ENCODE results near the gene MYO15B. TPM values are rescaled to one million over a fixed set of nuclear protein-coding genes. Genes with fewer than 3 reads are reported as not detected.
A peak's percentile ranks its signal among the peaks of the same experiment; 100 is the strongest.

Gene MYO15B
- total RNA-seq, 1 donor from 2014 or later = 193 TPM

DNA sequence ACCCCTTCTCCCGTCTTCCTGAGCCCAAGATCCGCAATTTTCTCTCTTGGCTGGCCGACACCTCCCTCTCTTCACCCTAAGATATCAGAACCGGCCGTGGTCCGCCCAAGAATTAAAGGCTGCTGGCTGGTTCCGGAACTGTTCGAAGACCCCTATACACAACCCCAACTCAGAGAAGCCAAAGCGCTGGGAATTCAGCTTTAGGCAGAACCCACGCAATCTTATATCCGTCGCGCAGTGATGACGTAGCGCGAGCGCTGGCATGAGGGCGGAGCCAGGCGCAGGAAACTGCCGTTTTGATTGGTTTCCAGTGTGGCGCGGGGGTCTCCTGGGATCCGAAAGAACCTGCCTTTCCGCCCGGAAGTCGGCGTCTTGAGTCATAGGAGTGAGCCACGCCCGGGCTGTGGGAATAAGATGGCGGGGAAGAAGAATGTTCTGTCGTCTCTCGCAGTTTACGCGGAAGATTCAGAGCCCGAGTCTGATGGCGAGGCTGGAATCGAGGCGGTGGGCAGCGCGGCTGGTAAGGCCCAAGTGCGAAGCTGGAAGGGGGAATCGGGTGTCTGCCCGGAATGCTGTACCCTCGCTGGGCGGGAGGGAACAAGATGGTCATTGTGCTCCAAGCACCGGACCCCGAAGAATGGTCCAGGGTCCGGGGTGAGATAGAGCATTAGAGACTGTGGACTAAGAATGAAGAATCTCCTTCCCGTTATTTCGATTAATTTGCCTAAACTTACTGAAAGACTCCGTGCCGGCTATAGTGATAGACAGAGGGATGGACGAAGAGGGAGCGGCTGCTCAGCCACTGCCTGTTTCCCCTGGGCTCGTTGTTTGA is 79.6 kb downstream of the MYO15B start, which contains the start of the genes RECQL5 and SAP30BP:
Gene RECQL5, minus strand, starts transcription at position 196 of the 832 bp plus-strand sequence. CDS start 597 bp downstream, outside the sequence.
Gene SAP30BP, plus strand, starts transcription at position 380 of the 832 bp plus-strand sequence. Its CDS starts 35 bp downstream, at position 415.
- TF ChIP-seq, protein P1, sequence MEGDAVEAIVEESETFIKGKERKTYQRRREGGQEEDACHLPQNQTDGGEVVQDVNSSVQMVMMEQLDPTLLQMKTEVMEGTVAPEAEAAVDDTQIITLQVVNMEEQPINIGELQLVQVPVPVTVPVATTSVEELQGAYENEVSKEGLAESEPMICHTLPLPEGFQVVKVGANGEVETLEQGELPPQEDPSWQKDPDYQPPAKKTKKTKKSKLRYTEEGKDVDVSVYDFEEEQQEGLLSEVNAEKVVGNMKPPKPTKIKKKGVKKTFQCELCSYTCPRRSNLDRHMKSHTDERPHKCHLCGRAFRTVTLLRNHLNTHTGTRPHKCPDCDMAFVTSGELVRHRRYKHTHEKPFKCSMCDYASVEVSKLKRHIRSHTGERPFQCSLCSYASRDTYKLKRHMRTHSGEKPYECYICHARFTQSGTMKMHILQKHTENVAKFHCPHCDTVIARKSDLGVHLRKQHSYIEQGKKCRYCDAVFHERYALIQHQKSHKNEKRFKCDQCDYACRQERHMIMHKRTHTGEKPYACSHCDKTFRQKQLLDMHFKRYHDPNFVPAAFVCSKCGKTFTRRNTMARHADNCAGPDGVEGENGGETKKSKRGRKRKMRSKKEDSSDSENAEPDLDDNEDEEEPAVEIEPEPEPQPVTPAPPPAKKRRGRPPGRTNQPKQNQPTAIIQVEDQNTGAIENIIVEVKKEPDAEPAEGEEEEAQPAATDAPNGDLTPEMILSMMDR (IDR thresholded peaks at IDR 0.05) = no peak
- Histone ChIP-seq H3K27me3 (no peaks in the 10 kb centered on the region), H3K4me1 (peaks cover 24% of the 10 kb centered on the region), H3K27ac (peak within 1 kb of the TSS; percentile 91), H3K4me3 (peak within 1 kb of the TSS; percentile 93), H3K36me3 (peaks cover 46% of the 10 kb centered on the region), H3K9me3 (no peaks in the 10 kb centered on the region)
- ATAC-seq = peak; percentile 100
- peak; percentile 97 for DNase-seq
- intact Hi-C loops (cut with DNase I) = no loop called here

DNA sequence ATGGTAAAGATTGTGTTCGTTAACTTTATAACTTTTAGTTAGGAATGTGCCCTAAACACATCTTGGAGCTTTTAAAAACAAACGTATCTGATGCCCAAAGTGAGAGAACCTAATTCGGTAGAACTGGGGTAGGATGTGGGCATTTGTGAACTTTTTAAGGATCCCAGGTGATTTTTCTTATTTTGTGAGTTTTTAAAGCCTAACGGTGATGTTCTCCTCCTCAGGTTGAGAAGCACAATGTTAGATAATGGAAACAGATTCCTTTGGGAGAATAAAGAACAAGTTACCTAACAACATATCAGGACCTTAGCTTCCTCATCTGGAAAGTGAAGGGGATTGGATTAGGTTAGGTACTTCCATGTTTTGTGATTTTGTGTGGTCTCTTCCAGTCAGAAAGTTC is 80.2 kb downstream of the MYO15B start:
- DNase-seq = no peak
- no peak for ATAC-seq
- Histone ChIP-seq H3K4me1 (peaks cover 24% of the 10 kb centered on the region), H3K27me3 (no peaks in the 10 kb centered on the region), H3K4me3 (peak overlapping the region; percentile 93), H3K36me3 (peaks cover 46% of the 10 kb centered on the region), H3K27ac (peak overlapping the region; percentile 91), H3K9me3 (no peaks in the 10 kb centered on the region)
- intact Hi-C loops (cut with DNase I) = no loop called here
- TF ChIP-seq, protein P1 (IDR thresholded peaks at IDR 0.05) = no peak

DNA sequence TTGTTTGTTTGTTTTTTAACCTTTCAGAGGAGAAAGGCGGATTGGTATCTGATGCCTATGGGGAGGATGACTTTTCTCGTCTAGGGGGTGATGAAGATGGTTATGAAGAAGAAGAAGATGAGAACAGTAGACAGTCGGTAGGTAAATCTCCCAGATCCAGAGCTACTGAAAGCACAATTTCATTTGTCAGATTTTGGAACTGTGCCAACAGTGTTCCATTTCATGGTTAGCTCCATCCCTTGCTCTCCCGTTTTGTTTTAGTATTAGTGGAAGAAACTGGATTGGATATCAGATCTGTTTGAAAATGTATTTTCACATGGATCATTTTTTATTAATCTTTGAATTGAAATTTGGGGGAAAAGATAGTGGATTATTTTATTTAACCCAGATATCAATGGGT is 80.9 kb downstream of the MYO15B start:
- Histone ChIP-seq H3K9me3 (no peaks in the 10 kb centered on the region), H3K27me3 (no peaks in the 10 kb centered on the region), H3K4me3 (no peak overlapping the region), H3K27ac (no peak overlapping the region), H3K36me3 (peaks cover 51% of the 10 kb centered on the region), H3K4me1 (peaks cover 24% of the 10 kb centered on the region)
- ATAC-seq (no peak), DNase-seq (no peak)
- intact Hi-C loops (cut with DNase I) = no loop called here
- TF ChIP-seq, protein P1 (IDR thresholded peaks at IDR 0.05) = no peak

DNA sequence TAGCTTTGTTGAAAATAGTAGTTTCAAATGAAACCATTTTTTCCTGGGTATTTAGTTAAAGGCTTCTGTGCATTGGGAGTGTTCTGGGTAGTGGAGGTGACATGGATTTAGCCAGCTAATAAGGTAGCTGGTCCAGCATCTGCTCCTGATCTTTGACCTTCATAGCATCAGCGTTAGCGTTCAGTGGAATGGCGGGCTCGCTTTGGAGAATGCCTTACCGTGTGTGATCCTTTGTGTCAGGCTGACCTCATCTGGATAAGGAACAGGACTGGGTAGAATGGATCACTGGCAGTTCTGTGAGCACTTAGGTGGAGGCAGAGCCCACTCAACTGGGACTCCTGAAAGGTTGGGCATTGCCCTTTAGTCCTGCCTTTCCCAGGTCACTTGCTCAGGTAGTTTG is 83.3 kb downstream of the MYO15B start:
- intact Hi-C loops (cut with DNase I) = loop anchor here (10.0 kb wide), 1 partner anchor 54 kb away; the partner anchor contains the start of gene ITGB4
- TF ChIP-seq, protein P1 (IDR thresholded peaks at IDR 0.05) = no peak
- H3K4me3 ChIP-seq = no peak overlapping the region
- DNase-seq (no peak), ATAC-seq (no peak)
- peaks cover 28% of the 10 kb centered on the region for H3K4me1 ChIP-seq
- peaks cover 72% of the 10 kb centered on the region for H3K36me3 ChIP-seq
- no peaks in the 10 kb centered on the region for H3K27me3 ChIP-seq
- no peak overlapping the region for H3K27ac ChIP-seq
- H3K9me3 ChIP-seq = no peaks in the 10 kb centered on the region

DNA sequence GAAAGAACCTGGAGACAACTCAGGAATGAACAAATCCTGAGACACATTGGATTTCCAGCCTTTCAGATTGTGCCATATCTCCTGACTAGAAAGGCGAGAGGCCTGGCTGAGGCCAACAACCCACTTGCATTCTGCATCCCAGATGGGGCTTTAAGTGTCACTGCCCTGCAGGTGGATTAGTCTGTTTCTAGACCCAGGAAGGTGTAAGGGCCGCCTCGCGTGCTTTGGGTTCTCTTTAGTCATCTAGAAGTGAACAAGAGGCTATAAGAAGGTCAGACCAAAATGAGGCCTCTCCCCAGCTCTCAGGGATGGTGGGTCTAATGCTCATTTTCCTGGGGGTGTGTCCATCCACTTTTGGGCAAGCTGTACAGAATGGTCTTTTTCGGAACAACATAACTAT is 84.4 kb downstream of the MYO15B start:
- no peak for ATAC-seq
- Histone ChIP-seq H3K9me3 (no peaks in the 10 kb centered on the region), H3K4me3 (no peak overlapping the region), H3K4me1 (peaks cover 20% of the 10 kb centered on the region), H3K36me3 (peaks cover 82% of the 10 kb centered on the region), H3K27me3 (no peaks in the 10 kb centered on the region), H3K27ac (no peak overlapping the region)
- DNase-seq = no peak
- TF ChIP-seq, protein P1 (IDR thresholded peaks at IDR 0.05) = no peak
- intact Hi-C loops (cut with DNase I) = loop anchor here (10.0 kb wide), 1 partner anchor 53 kb away; the partner anchor contains the start of gene ITGB4
